GM23338 (cell line): ENCODE results near the gene POU5F2. TPM values are rescaled to one million over a fixed set of nuclear protein-coding genes. Genes with fewer than 3 reads are reported as not detected.

Source experiments
- ATAC-seq: fragments of 200-7000 bp; cut with Tn5 transposase; 3 replicates; pipeline ENCODE4 v1.9.1; 2020
- DNase-seq: peaks from one replicate; pipeline ENCODE4 v3.0.0-alpha.2; 2015; ENCODE audit warnings: low spot score
- H2AFZ ChIP-seq: fragments of 200-600 bp; sonication (generic); 2 replicates; pipeline ENCODE4 v1.8.0; 2016; ENCODE audit warnings: antibody characterized with exemption, mild to moderate bottlenecking, moderate library complexity
- H3F3A ChIP-seq: fragments of 200-600 bp; sonication (generic); replicated peaks from 2 replicates; pipeline ENCODE4 v1.8.0; 2017; ENCODE audit warnings: antibody characterized with exemption, mixed run types, low read depth
- H3K27ac ChIP-seq: fragments of 200-600 bp; sonication (generic); 2 replicates; pipeline ENCODE4 v1.6.1; 2016; ENCODE audit warnings: low read depth
- H3K27me3 ChIP-seq: fragments of 200-600 bp; sonication (generic); 2 replicates; pipeline ENCODE4 v1.8.0; 2016; ENCODE audit warnings: mild to moderate bottlenecking, mixed run types, moderate library complexity; ENCODE audit not compliant: insufficient read depth
- H3K36me3 ChIP-seq: fragments of 200-600 bp; sonication (generic); 2 replicates; pipeline ENCODE4 v1.8.0; 2016; ENCODE audit warnings: mild to moderate bottlenecking; ENCODE audit not compliant: insufficient read depth
- H3K4me1 ChIP-seq: fragments of 200-600 bp; sonication (generic); 2 replicates; pipeline ENCODE4 v1.8.0; 2016; ENCODE audit warnings: mild to moderate bottlenecking, moderate library complexity; ENCODE audit not compliant: insufficient read depth
- H3K4me2 ChIP-seq: fragments of 200-600 bp; sonication (generic); 2 replicates; pipeline ENCODE4 v1.7.1; 2017; ENCODE audit warnings: mixed run types
- H3K4me3 ChIP-seq: fragments of 200-600 bp; sonication (generic); 2 replicates; pipeline ENCODE4 v1.6.1; 2016; ENCODE audit warnings: mixed run types
- H3K79me2 ChIP-seq: fragments of 200-600 bp; sonication (generic); replicated peaks from 2 replicates; pipeline ENCODE4 v1.8.0; 2017; ENCODE audit warnings: mild to moderate bottlenecking; ENCODE audit not compliant: insufficient read depth
- H3K9me2 ChIP-seq: fragments of 200-600 bp; sonication (generic); 2 replicates; pipeline ENCODE4 v1.8.0; 2017; ENCODE audit not compliant: insufficient read depth
- H4K20me1 ChIP-seq: fragments of 200-600 bp; sonication (generic); replicated peaks from 2 replicates; pipeline ENCODE4 v1.8.0; 2017; ENCODE audit warnings: mild to moderate bottlenecking; ENCODE audit not compliant: insufficient read depth
- H3K27ac Mint-ChIP-seq: 2 replicates; pipeline ENCODE4 v1.8.0; 2020; ENCODE audit warnings: inconsistent platforms, mild to moderate bottlenecking, moderate library complexity, mixed read lengths
- H3K27me3 Mint-ChIP-seq: 3 replicates; pipeline ENCODE4 v1.8.0; 2022; ENCODE audit warnings: low read depth, mild to moderate bottlenecking, moderate library complexity, mixed read lengths, inconsistent platforms; ENCODE audit not compliant: insufficient read depth, poor library complexity
- H3K36me3 Mint-ChIP-seq: 3 replicates; pipeline ENCODE4 v1.8.0; 2021; ENCODE audit warnings: low read depth, mild to moderate bottlenecking, inconsistent platforms, moderate library complexity, mixed read lengths
- H3K4me1 Mint-ChIP-seq: 3 replicates; pipeline ENCODE4 v1.8.0; 2020; ENCODE audit warnings: mild to moderate bottlenecking, inconsistent platforms, mixed read lengths
- H3K4me3 Mint-ChIP-seq: 3 replicates; pipeline ENCODE4 v1.8.0; 2021; ENCODE audit warnings: moderate library complexity, mild to moderate bottlenecking, inconsistent platforms, mixed read lengths
- H3K9me3 Mint-ChIP-seq: 3 replicates; pipeline ENCODE4 v1.8.0; 2020; ENCODE audit warnings: moderate library complexity, mild to moderate bottlenecking, inconsistent platforms, mixed read lengths
- CREB1 ChIP-seq: fragments of 250-450 bp; sonication (Bioruptor Pico); IDR thresholded peaks from 2 replicates; pipeline ENCODE4 v1.5.0; 2020; ENCODE audit warnings: low read depth, mild to moderate bottlenecking, moderate library complexity
- CTCF ChIP-seq, 2 experiments: fragments of 200-600 bp in 1 of 2; sonication (generic) in 1 of 2; conservative IDR thresholded peaks; 2 replicates each; pipeline versions ENCODE4 v1.5.1 to v1.6.1; 2016 to 2017; ENCODE audit warnings: antibody characterized with exemption in 2 of 2, low read depth in 2 of 2, mild to moderate bottlenecking in 2 of 2, moderate library complexity in 1 of 2
- ETS1 ChIP-seq: IDR thresholded peaks from 2 replicates; pipeline ENCODE4 v1.6.1; 2016; ENCODE audit warnings: antibody characterized with exemption
- EZH2 ChIP-seq: fragments of 200-600 bp; sonication (generic); IDR thresholded peaks from one replicate; pipeline ENCODE4 v1.8.0; 2017; ENCODE audit warnings: antibody characterized with exemption, mild to moderate bottlenecking, low read depth; ENCODE audit not compliant: unreplicated experiment
- EZH2phosphoT487 ChIP-seq: fragments of 200-600 bp; sonication (generic); IDR thresholded peaks from one replicate; pipeline ENCODE4 v1.8.1; 2018; ENCODE audit warnings: antibody characterized with exemption; ENCODE audit not compliant: unreplicated experiment
- JUNB ChIP-seq: IDR thresholded peaks from one replicate; pipeline ENCODE4 v1.6.1; 2016; ENCODE audit warnings: antibody characterized with exemption; ENCODE audit not compliant: unreplicated experiment
- NANOG ChIP-seq: IDR thresholded peaks from 2 replicates; pipeline ENCODE4 v1.6.1; 2016; ENCODE audit warnings: antibody characterized with exemption, borderline replicate concordance
- POLR2AphosphoS5 ChIP-seq: IDR thresholded peaks from 2 replicates; pipeline ENCODE4 v1.6.1; 2016; ENCODE audit warnings: antibody characterized with exemption, low read depth
- REST ChIP-seq: IDR thresholded peaks from one replicate; pipeline ENCODE4 v1.6.1; 2018; ENCODE audit warnings: antibody characterized with exemption; ENCODE audit not compliant: unreplicated experiment
- STAT1 ChIP-seq: IDR thresholded peaks from one replicate; pipeline ENCODE4 v1.6.1; 2016; ENCODE audit warnings: antibody characterized with exemption; ENCODE audit not compliant: unreplicated experiment
- ZNF114 ChIP-seq: fragments of 250-450 bp; sonication (Bioruptor Pico); IDR thresholded peaks from 2 replicates; pipeline ENCODE4 v1.5.0; 2020; ENCODE audit warnings: mild to moderate bottlenecking, moderate library complexity
- ZNF331 ChIP-seq: fragments of 250-450 bp; sonication (Bioruptor Pico); IDR thresholded peaks from 2 replicates; pipeline ENCODE4 v1.5.0; 2020; ENCODE audit warnings: low read depth, mild to moderate bottlenecking, moderate library complexity
- polyA plus RNA-seq: library from polyadenylated mRNA; unstranded; fragments of >200 nt; fragmentation: Nextera tagmentation; extraction: Ambion mirVana; gene quantifications from 2 replicates; pipeline ENCODE4 v1.2.1, GENCODE V29; 2016
- total RNA-seq: library from RNA; depleted of rRNA; stranded (reverse); fragments of >200 nt; shearing (Covaris generic); gene quantifications from 2 replicates; pipeline ENCODE4 v1.2.3, GENCODE V29; 2014
- TF ChIP-seq, protein P1 (sequence below): fragments of 250-450 bp; sonication (Bioruptor Pico); IDR thresholded peaks from 2 replicates; pipeline ENCODE4 v1.5.0; 2020; ENCODE audit warnings: mild to moderate bottlenecking, moderate library complexity

Gene POU5F2
- total and polyA plus RNA-seq, 2 experiments from 2014 or later, result 0.11 to 0.76 TPM

DNA sequence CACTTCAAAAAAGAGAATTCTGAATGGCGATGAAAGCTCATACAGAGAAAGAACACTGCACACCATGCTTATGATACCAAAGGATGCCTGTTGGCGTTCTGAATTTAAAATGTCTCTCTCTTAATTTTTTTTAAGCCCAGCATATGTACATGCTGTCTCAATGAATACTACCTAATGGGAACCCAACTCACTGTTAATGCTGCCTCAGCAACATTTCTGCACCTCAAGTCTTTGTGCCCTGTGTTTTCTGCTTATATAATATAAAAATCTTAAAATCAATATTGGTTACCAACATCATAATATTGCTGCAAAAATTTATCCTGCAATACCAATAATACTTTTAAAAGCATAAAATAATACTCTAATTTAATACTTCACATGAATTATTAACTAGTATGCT lies 44.1 kb upstream of the POU5F2 start (continued):
- TF ChIP-seq, protein P1, sequence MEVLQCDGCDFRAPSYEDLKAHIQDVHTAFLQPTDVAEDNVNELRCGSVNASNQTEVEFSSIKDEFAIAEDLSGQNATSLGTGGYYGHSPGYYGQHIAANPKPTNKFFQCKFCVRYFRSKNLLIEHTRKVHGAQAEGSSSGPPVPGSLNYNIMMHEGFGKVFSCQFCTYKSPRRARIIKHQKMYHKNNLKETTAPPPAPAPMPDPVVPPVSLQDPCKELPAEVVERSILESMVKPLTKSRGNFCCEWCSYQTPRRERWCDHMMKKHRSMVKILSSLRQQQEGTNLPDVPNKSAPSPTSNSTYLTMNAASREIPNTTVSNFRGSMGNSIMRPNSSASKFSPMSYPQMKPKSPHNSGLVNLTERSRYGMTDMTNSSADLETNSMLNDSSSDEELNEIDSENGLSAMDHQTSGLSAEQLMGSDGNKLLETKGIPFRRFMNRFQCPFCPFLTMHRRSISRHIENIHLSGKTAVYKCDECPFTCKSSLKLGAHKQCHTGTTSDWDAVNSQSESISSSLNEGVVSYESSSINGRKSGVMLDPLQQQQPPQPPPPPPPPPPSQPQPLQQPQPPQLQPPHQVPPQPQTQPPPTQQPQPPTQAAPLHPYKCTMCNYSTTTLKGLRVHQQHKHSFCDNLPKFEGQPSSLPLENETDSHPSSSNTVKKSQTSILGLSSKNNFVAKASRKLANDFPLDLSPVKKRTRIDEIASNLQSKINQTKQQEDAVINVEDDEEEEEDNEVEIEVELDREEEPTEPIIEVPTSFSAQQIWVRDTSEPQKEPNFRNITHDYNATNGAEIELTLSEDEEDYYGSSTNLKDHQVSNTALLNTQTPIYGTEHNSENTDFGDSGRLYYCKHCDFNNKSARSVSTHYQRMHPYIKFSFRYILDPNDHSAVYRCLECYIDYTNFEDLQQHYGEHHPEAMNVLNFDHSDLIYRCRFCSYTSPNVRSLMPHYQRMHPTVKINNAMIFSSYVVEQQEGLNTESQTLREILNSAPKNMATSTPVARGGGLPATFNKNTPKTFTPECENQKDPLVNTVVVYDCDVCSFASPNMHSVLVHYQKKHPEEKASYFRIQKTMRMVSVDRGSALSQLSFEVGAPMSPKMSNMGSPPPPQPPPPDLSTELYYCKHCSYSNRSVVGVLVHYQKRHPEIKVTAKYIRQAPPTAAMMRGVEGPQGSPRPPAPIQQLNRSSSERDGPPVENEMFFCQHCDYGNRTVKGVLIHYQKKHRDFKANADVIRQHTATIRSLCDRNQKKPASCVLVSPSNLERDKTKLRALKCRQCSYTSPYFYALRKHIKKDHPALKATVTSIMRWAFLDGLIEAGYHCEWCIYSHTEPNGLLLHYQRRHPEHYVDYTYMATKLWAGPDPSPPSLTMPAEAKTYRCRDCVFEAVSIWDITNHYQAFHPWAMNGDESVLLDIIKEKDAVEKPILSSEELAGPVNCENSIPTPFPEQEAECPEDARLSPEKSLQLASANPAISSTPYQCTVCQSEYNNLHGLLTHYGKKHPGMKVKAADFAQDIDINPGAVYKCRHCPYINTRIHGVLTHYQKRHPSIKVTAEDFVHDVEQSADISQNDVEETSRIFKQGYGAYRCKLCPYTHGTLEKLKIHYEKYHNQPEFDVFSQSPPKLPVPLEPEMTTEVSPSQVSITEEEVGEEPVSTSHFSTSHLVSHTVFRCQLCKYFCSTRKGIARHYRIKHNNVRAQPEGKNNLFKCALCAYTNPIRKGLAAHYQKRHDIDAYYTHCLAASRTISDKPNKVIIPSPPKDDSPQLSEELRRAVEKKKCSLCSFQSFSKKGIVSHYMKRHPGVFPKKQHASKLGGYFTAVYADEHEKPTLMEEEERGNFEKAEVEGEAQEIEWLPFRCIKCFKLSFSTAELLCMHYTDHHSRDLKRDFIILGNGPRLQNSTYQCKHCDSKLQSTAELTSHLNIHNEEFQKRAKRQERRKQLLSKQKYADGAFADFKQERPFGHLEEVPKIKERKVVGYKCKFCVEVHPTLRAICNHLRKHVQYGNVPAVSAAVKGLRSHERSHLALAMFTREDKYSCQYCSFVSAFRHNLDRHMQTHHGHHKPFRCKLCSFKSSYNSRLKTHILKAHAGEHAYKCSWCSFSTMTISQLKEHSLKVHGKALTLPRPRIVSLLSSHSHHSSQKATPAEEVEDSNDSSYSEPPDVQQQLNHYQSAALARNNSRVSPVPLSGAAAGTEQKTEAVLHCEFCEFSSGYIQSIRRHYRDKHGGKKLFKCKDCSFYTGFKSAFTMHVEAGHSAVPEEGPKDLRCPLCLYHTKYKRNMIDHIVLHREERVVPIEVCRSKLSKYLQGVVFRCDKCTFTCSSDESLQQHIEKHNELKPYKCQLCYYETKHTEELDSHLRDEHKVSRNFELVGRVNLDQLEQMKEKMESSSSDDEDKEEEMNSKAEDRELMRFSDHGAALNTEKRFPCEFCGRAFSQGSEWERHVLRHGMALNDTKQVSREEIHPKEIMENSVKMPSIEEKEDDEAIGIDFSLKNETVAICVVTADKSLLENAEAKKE (CRISPR knock-in tag), result no peak
- TF ChIP-seq REST (no peak), STAT1 (no peak), ETS1 (no peak)

- H3K27me3 Mint-ChIP-seq, result no peaks in the 10 kb centered on the region
- no peak overlapping the region for H3K4me2 ChIP-seq
- H3K36me3 ChIP-seq, result no peaks in the 10 kb centered on the region
- no peaks in the 10 kb centered on the region for H4K20me1 ChIP-seq
- H3K4me1 Mint-ChIP-seq, result no peaks in the 10 kb centered on the region
- H3K9me2 ChIP-seq, result no peaks in the 10 kb centered on the region
- no peak overlapping the region for H2AFZ ChIP-seq
- H3K4me3 ChIP-seq, result no peak overlapping the region
- no peaks in the 10 kb centered on the region for H3K4me1 ChIP-seq
- no peaks in the 10 kb centered on the region for H3K27me3 ChIP-seq
- H3K27ac ChIP-seq, result no peak overlapping the region
- no peaks in the 10 kb centered on the region for H3K9me3 Mint-ChIP-seq
- DNase-seq (no peak), ATAC-seq (no peak)
- no peaks in the 10 kb centered on the region for H3K36me3 Mint-ChIP-seq
- H3K4me3 Mint-ChIP-seq, result no peak overlapping the region
- H3K79me2 ChIP-seq, result no peaks in the 10 kb centered on the region
- no peaks in the 10 kb centered on the region for H3F3A ChIP-seq
- no peak overlapping the region for H3K27ac Mint-ChIP-seq
- no peak for TF ChIP-seq EZH2phosphoT487
- no peak for TF ChIP-seq ZNF114 (CRISPR knock-in tag)
- TF ChIP-seq CTCF (conservative IDR thresholded peaks at IDR 0.05; ENCODE audit: low read depth in 2 of 2), result no peak
- TF ChIP-seq POLR2AphosphoS5, result no peak
- TF ChIP-seq NANOG, result no peak
- no peak for TF ChIP-seq JUNB
- TF ChIP-seq CREB1, result no peak
- TF ChIP-seq STAT1, result no peak
- no peak for TF ChIP-seq ZNF331 (CRISPR knock-in tag)
- TF ChIP-seq EZH2, result no peak
Measured at GRCh38 chr5:93782978-93783377, 41.6 kb upstream of the POU5F2 start.
